ENCODE results near the gene RNASE4.

- TF ChIP-seq CTCF (conservative IDR thresholded peaks at IDR 0.05; ENCODE audit: low read length) (no peak), EZH2phosphoT487 (IDR thresholded peaks at IDR 0.05; ENCODE audit: borderline replicate concordance) (no peak)
These were observed 1.1 kb upstream of the RNASE4 start for GRCh38 chr14:20683125-20683890.
